ENCODE measurements around the gene MYH4.

The MYH4 gene

DNA sequence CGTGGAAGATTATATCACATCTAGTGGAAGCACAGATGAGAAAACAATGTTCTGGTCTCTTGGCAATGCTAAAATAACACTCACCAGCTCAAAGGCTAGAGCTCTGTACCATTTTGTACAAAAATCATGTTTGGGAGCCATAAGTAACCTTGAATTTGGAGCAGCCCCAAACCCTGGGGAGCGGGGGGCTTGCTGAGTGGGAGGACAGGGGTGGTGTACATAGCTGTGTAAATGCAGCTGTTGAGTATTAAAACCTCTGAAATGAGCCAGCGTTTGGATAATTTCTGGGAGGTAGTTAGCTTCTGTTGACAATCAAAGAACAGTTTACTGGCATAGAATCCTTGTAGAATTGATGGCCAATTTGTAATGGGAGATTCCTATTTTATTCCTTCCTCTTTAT is 51.9 kb downstream of the MYH4 start:
- Histone ChIP-seq H2BK12ac (ENCODE audit: low read length in 2 of 2) (no peak overlapping the region), H2BK5ac (ENCODE audit: low read depth, low read length, poor library complexity, severe bottlenecking) (no peak overlapping the region), H3K9ac (ENCODE audit: low read length) (no peak overlapping the region), H2AFZ (ENCODE audit: low read depth, low read length) (no peak overlapping the region), H2AK5ac (ENCODE audit: low read length, severe bottlenecking) (no peak overlapping the region), H3K23ac (ENCODE audit: low read length in 2 of 2) (no peak overlapping the region), H3K14ac (ENCODE audit: low read length in 2 of 2) (no peak overlapping the region), H2BK120ac (ENCODE audit: low read depth, low read length) (no peak overlapping the region), H3K27me3 (ENCODE audit: control insufficient read depth in 1 of 2, insufficient read depth in 1 of 2, low read length in 2 of 2) (peaks cover 0 to 6% of the 10 kb centered on the region in 2 experiments), H3K4me3 (ENCODE audit: insufficient read depth in 1 of 2, low read depth in 1 of 2, low read length in 2 of 2) (no peak overlapping the region), H4K8ac (ENCODE audit: low read length) (no peak overlapping the region), H3K36me3 (ENCODE audit: control insufficient read depth in 1 of 2, insufficient read depth in 2 of 2, low read depth in 1 of 2, low read length in 2 of 2) (no peaks in the 10 kb centered on the region), H3K27ac (ENCODE audit: low read length, poor library complexity, severe bottlenecking) (no peak overlapping the region), H3K79me1 (replicated peaks; ENCODE audit: low read length, poor library complexity, severe bottlenecking) (no peaks in the 10 kb centered on the region), H2BK15ac (ENCODE audit: low read depth, poor library complexity, severe bottlenecking) (no peak overlapping the region), H3K18ac (ENCODE audit: low read depth in 1 of 2, low read length in 2 of 2) (no peak overlapping the region), H4K91ac (ENCODE audit: low read length) (no peak overlapping the region), H3K4ac (ENCODE audit: low read depth in 1 of 2, low read length in 2 of 2) (no peak overlapping the region), H3K4me1 (ENCODE audit: control insufficient read depth, insufficient read depth, low read depth, low read length) (no peaks in the 10 kb centered on the region), H3K9me3 (ENCODE audit: control insufficient read depth, low read length) (no peaks in the 10 kb centered on the region), H3K4me2 (ENCODE audit: low read length, poor library complexity, severe bottlenecking) (no peak overlapping the region)
- 88% methylated on average over 2 of the region's 3 CpGs for WGBS
- DNase-seq: no peak

DNA sequence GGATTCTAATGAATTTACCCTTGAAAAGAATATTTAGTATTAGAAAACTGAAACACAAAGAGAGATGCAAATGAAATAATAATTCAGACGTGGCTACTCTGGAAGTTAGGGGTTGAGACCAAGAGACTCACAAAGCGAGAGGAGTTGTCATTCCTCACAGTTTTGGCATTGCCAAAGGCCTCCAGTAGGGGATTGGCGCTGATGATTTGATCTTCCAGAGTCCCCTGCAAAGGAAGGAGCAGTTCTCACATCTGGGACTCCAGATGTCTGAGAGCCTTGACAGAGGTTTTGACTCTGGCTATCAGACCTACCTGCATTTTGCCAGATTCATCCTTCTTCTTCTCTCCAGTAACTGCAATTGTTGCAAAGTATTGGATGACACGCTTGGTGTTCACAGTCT is 54.2 kb downstream of the MYH4 start:
- WGBS: 82% methylated on average over 4 of the region's 4 CpGs
- Histone ChIP-seq H3K4me3 (ENCODE audit: insufficient read depth in 1 of 2, low read depth in 1 of 2, low read length in 2 of 2) (no peak overlapping the region), H3K36me3 (ENCODE audit: control insufficient read depth in 1 of 2, insufficient read depth in 2 of 2, low read depth in 1 of 2, low read length in 2 of 2) (no peaks in the 10 kb centered on the region), H4K91ac (ENCODE audit: low read length) (no peak overlapping the region), H3K4me2 (ENCODE audit: low read length, poor library complexity, severe bottlenecking) (no peak overlapping the region), H2BK5ac (ENCODE audit: low read depth, low read length, poor library complexity, severe bottlenecking) (no peak overlapping the region), H2BK12ac (ENCODE audit: low read length in 2 of 2) (no peak overlapping the region), H3K23ac (ENCODE audit: low read length in 2 of 2) (no peak overlapping the region), H4K8ac (ENCODE audit: low read length) (no peak overlapping the region), H2AK5ac (ENCODE audit: low read length, severe bottlenecking) (no peak overlapping the region), H3K27ac (ENCODE audit: low read length, poor library complexity, severe bottlenecking) (no peak overlapping the region), H3K4ac (ENCODE audit: low read depth in 1 of 2, low read length in 2 of 2) (no peak overlapping the region), H3K18ac (ENCODE audit: low read depth in 1 of 2, low read length in 2 of 2) (no peak overlapping the region), H3K27me3 (ENCODE audit: control insufficient read depth in 1 of 2, insufficient read depth in 1 of 2, low read length in 2 of 2) (peaks cover 0 to 11% of the 10 kb centered on the region in 2 experiments), H2AFZ (ENCODE audit: low read depth, low read length) (no peak overlapping the region), H3K4me1 (ENCODE audit: control insufficient read depth, insufficient read depth, low read depth, low read length) (no peaks in the 10 kb centered on the region), H3K79me1 (replicated peaks; ENCODE audit: low read length, poor library complexity, severe bottlenecking) (no peaks in the 10 kb centered on the region), H3K14ac (ENCODE audit: low read length in 2 of 2) (no peak overlapping the region), H3K9me3 (ENCODE audit: control insufficient read depth, low read length) (no peaks in the 10 kb centered on the region), H3K9ac (ENCODE audit: low read length) (no peak overlapping the region), H2BK120ac (ENCODE audit: low read depth, low read length) (no peak overlapping the region), H2BK15ac (ENCODE audit: low read depth, poor library complexity, severe bottlenecking) (no peak overlapping the region)
- no peak for DNase-seq

- Histone ChIP-seq H3K9ac (ENCODE audit: low read length) (no peak overlapping the region), H3K9me3 (ENCODE audit: control insufficient read depth, low read length) (no peaks in the 10 kb centered on the region), H3K4me1 (ENCODE audit: control insufficient read depth, insufficient read depth, low read depth, low read length) (no peaks in the 10 kb centered on the region), H2AK5ac (ENCODE audit: low read length, severe bottlenecking) (no peak overlapping the region), H3K27ac (ENCODE audit: low read length, poor library complexity, severe bottlenecking) (no peak overlapping the region), H3K18ac (ENCODE audit: low read depth in 1 of 2, low read length in 2 of 2) (no peak overlapping the region), H3K14ac (ENCODE audit: low read length in 2 of 2) (no peak overlapping the region), H3K4me2 (ENCODE audit: low read length, poor library complexity, severe bottlenecking) (no peak overlapping the region), H3K4ac (ENCODE audit: low read depth in 1 of 2, low read length in 2 of 2) (no peak overlapping the region), H2BK120ac (ENCODE audit: low read depth, low read length) (no peak overlapping the region), H4K91ac (ENCODE audit: low read length) (no peak overlapping the region), H2BK12ac (ENCODE audit: low read length in 2 of 2) (no peak overlapping the region), H3K79me1 (replicated peaks; ENCODE audit: low read length, poor library complexity, severe bottlenecking) (no peaks in the 10 kb centered on the region), H4K8ac (ENCODE audit: low read length) (no peak overlapping the region), H2AFZ (ENCODE audit: low read depth, low read length) (no peak overlapping the region), H3K27me3 (ENCODE audit: control insufficient read depth in 1 of 2, insufficient read depth in 1 of 2, low read length in 2 of 2) (no peaks in the 10 kb centered on the region), H3K23ac (ENCODE audit: low read length in 2 of 2) (no peak overlapping the region), H2BK5ac (ENCODE audit: low read depth, low read length, poor library complexity, severe bottlenecking) (no peak overlapping the region), H2BK15ac (ENCODE audit: low read depth, poor library complexity, severe bottlenecking) (no peak overlapping the region), H3K4me3 (ENCODE audit: insufficient read depth in 1 of 2, low read depth in 1 of 2, low read length in 2 of 2) (no peak overlapping the region), H3K36me3 (ENCODE audit: control insufficient read depth in 1 of 2, insufficient read depth in 2 of 2, low read depth in 1 of 2, low read length in 2 of 2) (no peaks in the 10 kb centered on the region)
- no peak for DNase-seq
These were observed 65.8 kb downstream of the MYH4 start for GRCh38 chr17:10403589-10403988.

- Histone ChIP-seq H2BK12ac (ENCODE audit: low read length in 2 of 2) (no peak overlapping the region), H3K9me3 (ENCODE audit: control insufficient read depth, low read length) (no peaks in the 10 kb centered on the region), H2BK5ac (ENCODE audit: low read depth, low read length, poor library complexity, severe bottlenecking) (no peak overlapping the region), H3K23ac (ENCODE audit: low read length in 2 of 2) (no peak overlapping the region), H3K27ac (ENCODE audit: low read length, poor library complexity, severe bottlenecking) (no peak overlapping the region), H3K4me2 (ENCODE audit: low read length, poor library complexity, severe bottlenecking) (no peak overlapping the region), H3K36me3 (ENCODE audit: control insufficient read depth in 1 of 2, insufficient read depth in 2 of 2, low read depth in 1 of 2, low read length in 2 of 2) (no peaks in the 10 kb centered on the region), H3K4me3 (ENCODE audit: insufficient read depth in 1 of 2, low read depth in 1 of 2, low read length in 2 of 2) (no peak overlapping the region), H3K4ac (ENCODE audit: low read depth in 1 of 2, low read length in 2 of 2) (no peak overlapping the region), H4K91ac (ENCODE audit: low read length) (no peak overlapping the region), H3K18ac (ENCODE audit: low read depth in 1 of 2, low read length in 2 of 2) (no peak overlapping the region), H4K8ac (ENCODE audit: low read length) (no peak overlapping the region), H2BK120ac (ENCODE audit: low read depth, low read length) (no peak overlapping the region), H2BK15ac (ENCODE audit: low read depth, poor library complexity, severe bottlenecking) (no peak overlapping the region), H3K79me1 (replicated peaks; ENCODE audit: low read length, poor library complexity, severe bottlenecking) (no peaks in the 10 kb centered on the region), H3K27me3 (ENCODE audit: control insufficient read depth in 1 of 2, insufficient read depth in 1 of 2, low read length in 2 of 2) (peaks cover 0 to 8% of the 10 kb centered on the region in 2 experiments), H2AK5ac (ENCODE audit: low read length, severe bottlenecking) (no peak overlapping the region), H3K9ac (ENCODE audit: low read length) (no peak overlapping the region), H3K4me1 (ENCODE audit: control insufficient read depth, insufficient read depth, low read depth, low read length) (no peaks in the 10 kb centered on the region), H2AFZ (ENCODE audit: low read depth, low read length) (no peak overlapping the region), H3K14ac (ENCODE audit: low read length in 2 of 2) (no peak overlapping the region)
- WGBS: 76% methylated on average over 4 of the region's 9 CpGs
- no peak for DNase-seq
These were observed 71.0 kb downstream of the MYH4 start for GRCh38 chr17:10398352-10398751.
